ENCODE results near the gene CAMP.

The CAMP gene

DNA sequence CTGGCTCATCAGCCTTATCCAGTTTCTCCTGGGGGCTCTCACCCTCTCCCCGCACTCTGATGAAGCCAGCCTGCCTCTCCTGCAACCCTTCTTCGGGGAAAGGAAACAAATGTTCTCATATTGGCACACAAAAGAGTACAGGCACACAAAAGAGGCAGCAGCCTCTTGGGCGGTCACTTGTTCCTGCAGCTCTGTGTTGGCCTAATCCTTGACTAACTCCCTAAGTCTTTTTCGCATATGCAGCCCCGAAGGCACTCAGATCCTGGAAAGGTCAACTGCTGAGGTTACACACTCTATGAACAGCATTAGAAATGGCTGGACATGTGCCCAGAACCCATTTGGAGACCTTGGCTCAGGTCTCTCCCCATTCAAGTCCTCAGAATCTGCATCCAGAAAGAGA, 7.4 kb upstream of the CAMP start:
- no peaks in the 10 kb centered on the region for H3K27me3 ChIP-seq (replicated peaks; ENCODE audit: control insufficient read depth, insufficient read depth, low read length)
- TF ChIP-seq, protein P1, sequence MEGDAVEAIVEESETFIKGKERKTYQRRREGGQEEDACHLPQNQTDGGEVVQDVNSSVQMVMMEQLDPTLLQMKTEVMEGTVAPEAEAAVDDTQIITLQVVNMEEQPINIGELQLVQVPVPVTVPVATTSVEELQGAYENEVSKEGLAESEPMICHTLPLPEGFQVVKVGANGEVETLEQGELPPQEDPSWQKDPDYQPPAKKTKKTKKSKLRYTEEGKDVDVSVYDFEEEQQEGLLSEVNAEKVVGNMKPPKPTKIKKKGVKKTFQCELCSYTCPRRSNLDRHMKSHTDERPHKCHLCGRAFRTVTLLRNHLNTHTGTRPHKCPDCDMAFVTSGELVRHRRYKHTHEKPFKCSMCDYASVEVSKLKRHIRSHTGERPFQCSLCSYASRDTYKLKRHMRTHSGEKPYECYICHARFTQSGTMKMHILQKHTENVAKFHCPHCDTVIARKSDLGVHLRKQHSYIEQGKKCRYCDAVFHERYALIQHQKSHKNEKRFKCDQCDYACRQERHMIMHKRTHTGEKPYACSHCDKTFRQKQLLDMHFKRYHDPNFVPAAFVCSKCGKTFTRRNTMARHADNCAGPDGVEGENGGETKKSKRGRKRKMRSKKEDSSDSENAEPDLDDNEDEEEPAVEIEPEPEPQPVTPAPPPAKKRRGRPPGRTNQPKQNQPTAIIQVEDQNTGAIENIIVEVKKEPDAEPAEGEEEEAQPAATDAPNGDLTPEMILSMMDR (IDR thresholded peaks at IDR 0.05; ENCODE audit: insufficient read depth, low read length, poor library complexity, severe bottlenecking), result no peak
- H3K36me3 ChIP-seq (ENCODE audit: control insufficient read depth, insufficient read depth, low read length), result no peaks in the 10 kb centered on the region
- H3K4me3 ChIP-seq (replicated peaks; ENCODE audit: low read depth, low read length), result no peak overlapping the region
- no peak for DNase-seq (ENCODE audit: extremely low read depth, insufficient read length)

DNA sequence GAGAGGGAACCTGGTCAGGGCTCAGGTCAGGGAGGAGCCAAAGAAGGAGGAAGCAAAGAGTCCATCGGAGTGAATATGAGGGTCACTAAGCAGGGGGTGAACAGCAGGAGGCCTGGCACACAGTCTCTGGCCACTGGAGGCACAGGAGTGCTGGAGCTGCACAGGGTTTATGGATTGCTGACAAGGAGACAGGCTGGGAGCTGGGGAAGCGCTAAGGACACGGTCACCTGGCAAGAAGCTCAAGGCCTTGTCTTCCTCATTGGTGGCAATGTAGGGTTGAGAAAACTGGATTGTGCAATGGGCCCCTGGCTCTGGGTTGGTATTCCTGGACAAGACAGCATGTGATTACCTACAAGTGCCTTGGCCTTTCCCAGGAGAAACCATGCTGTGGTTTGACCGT, 5.8 kb upstream of the CAMP start:
- TF ChIP-seq, protein P1 (IDR thresholded peaks at IDR 0.05; ENCODE audit: insufficient read depth, low read length, poor library complexity, severe bottlenecking), result no peak
- H3K4me3 ChIP-seq (replicated peaks; ENCODE audit: low read depth, low read length), result no peak overlapping the region

DNA sequence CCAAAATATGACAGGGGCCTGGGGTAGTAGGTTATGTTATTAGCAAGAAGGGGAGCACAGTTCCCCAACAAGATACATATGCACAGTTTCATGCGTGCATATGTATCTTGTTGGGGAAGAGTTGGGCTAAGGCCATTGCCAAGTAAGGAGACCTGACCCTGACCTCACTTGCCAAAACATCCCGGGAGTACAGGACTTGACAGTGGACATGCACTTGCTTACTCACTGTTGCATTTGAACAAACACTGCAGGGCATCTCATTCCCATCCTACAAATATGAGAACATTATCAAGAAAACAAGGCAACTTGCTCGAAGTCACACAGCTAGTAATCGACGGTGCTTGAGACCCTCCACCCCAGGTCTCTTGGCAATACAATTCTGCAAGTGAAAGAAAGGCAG, 4.8 kb upstream of the CAMP start:
- Histone ChIP-seq H3K4me3 (replicated peaks; ENCODE audit: low read depth, low read length) (no peak overlapping the region), H3K36me3 (ENCODE audit: control insufficient read depth, insufficient read depth, low read length) (no peaks in the 10 kb centered on the region), H3K27me3 (replicated peaks; ENCODE audit: control insufficient read depth, insufficient read depth, low read length) (no peaks in the 10 kb centered on the region)
- TF ChIP-seq, protein P1 (IDR thresholded peaks at IDR 0.05; ENCODE audit: insufficient read depth, low read length, poor library complexity, severe bottlenecking), result no peak
- DNase-seq (ENCODE audit: extremely low read depth, insufficient read length), result no peak

More for the DNA sequence above, 5.8 kb upstream of the CAMP start:
- no peaks in the 10 kb centered on the region for H3K27me3 ChIP-seq (replicated peaks; ENCODE audit: control insufficient read depth, insufficient read depth, low read length)
- no peaks in the 10 kb centered on the region for H3K36me3 ChIP-seq (ENCODE audit: control insufficient read depth, insufficient read depth, low read length)
- DNase-seq (ENCODE audit: extremely low read depth, insufficient read length), result no peak

DNA sequence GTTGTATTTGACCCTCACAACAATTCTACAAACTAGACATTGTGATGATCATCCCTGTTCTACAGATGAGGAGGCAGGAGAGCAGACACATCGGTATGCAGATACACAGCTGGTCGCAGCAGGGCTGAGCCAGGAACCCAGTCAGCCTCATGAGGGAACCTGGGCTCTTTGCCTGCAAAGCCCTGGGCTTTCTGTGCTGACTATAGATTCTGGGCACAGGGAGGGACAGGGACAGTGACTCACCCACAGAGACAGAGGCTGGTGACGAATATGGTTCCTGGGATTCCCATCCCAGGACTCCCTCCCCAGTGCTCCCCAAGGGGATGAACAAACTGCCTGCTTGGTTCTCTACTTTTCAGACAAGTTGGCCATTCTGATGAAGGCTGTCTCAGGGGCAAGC, 3.8 kb upstream of the CAMP start:
- H3K4me3 ChIP-seq (replicated peaks; ENCODE audit: low read depth, low read length), result no peak overlapping the region
- no peak for DNase-seq (ENCODE audit: extremely low read depth, insufficient read length)
- H3K27me3 ChIP-seq (replicated peaks; ENCODE audit: control insufficient read depth, insufficient read depth, low read length), result no peaks in the 10 kb centered on the region
- TF ChIP-seq, protein P1 (IDR thresholded peaks at IDR 0.05; ENCODE audit: insufficient read depth, low read length, poor library complexity, severe bottlenecking), result no peak
- no peaks in the 10 kb centered on the region for H3K36me3 ChIP-seq (ENCODE audit: control insufficient read depth, insufficient read depth, low read length)

DNA sequence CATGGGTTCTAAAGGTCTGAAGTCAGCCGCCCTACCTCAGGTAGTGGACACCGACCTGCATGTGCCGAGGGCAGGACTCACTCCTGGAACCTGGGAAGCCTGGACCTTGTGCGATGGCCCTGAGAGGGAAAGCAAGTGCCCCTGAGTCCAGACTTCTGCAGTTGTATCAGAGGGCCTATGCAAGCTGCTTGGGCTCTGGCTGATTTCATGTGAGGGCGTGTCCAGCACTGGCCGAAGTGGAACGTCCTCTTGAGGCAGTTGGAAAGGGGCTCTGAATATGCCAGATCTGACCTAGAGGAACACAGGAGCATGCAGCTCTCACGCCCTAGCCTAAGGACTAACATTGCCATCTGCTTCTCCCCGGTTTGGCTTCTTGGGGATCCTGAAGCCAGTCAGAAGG, 2.5 kb upstream of the CAMP start:
- TF ChIP-seq, protein P1 (IDR thresholded peaks at IDR 0.05; ENCODE audit: insufficient read depth, low read length, poor library complexity, severe bottlenecking), result no peak

DNA sequence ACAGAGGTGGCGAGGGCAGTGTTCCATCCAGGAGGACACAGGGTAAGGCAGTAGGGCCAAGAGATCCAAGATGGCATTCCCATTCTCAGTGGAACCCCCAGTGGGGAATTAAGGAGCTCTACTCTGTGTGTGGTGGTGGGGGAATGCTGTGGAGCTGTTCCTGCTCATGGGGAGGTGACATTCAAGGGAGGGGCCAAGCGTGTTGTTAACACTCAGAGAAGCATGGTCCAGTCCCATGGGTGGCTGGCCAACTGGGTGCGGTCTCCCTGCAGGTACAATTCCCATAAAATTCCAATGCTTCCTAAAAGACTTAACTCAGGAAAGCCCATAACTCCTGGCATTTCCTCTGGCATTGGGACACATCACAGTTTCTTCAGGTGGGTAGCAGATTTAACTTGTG, 2.3 kb downstream of the CAMP start:
- Histone ChIP-seq H3K36me3 (ENCODE audit: control insufficient read depth, insufficient read depth, low read length) (no peaks in the 10 kb centered on the region), H3K27me3 (replicated peaks; ENCODE audit: control insufficient read depth, insufficient read depth, low read length) (no peaks in the 10 kb centered on the region), H3K4me3 (replicated peaks; ENCODE audit: low read depth, low read length) (no peak overlapping the region)
- DNase-seq (ENCODE audit: extremely low read depth, insufficient read length), result no peak
- TF ChIP-seq, protein P1 (IDR thresholded peaks at IDR 0.05; ENCODE audit: insufficient read depth, low read length, poor library complexity, severe bottlenecking), result no peak

More for the DNA sequence above, 2.5 kb upstream of the CAMP start:
- Histone ChIP-seq H3K36me3 (ENCODE audit: control insufficient read depth, insufficient read depth, low read length) (no peaks in the 10 kb centered on the region), H3K27me3 (replicated peaks; ENCODE audit: control insufficient read depth, insufficient read depth, low read length) (no peaks in the 10 kb centered on the region), H3K4me3 (replicated peaks; ENCODE audit: low read depth, low read length) (no peak overlapping the region)
- no peak for DNase-seq (ENCODE audit: extremely low read depth, insufficient read length)

All from GM06990 (cell line).